ENCODE data around the gene SLC18A2.

The SLC18A2 gene

GRCh38 chr10:117248750-117249465 is 8.0 kb downstream of the SLC18A2 start:
- Histone ChIP-seq H3K9me3 (no peaks in the 10 kb centered on the region), H3K27me3 (peaks cover 0 to 38% of the 10 kb centered on the region in 2 donors), H3K36me3 (no peaks in the 10 kb centered on the region), H3K27ac (no peak overlapping the region), H3K4me1 (no peaks in the 10 kb centered on the region), H3K4me3 (no peak overlapping the region)
- intact Hi-C loops (cut with DNase I; ENCODE audit: low total_unique reads): no loop called here
- no peak for DNase-seq
- no peak for TF ChIP-seq CTCF (IDR thresholded peaks at IDR 0.05)

- H3K36me3 ChIP-seq: no peaks in the 10 kb centered on the region
- peaks cover 0 to 38% of the 10 kb centered on the region in 2 donors for H3K27me3 ChIP-seq
- no peak overlapping the region for H3K27ac ChIP-seq
- intact Hi-C loops (cut with DNase I; ENCODE audit: low total_unique reads): no loop called here
- no peak for DNase-seq
- no peak overlapping the region for H3K4me3 ChIP-seq
- no peaks in the 10 kb centered on the region for H3K4me1 ChIP-seq
- H3K9me3 ChIP-seq: no peaks in the 10 kb centered on the region
- TF ChIP-seq CTCF (IDR thresholded peaks at IDR 0.05): no peak
These were observed 8.7 kb downstream of the SLC18A2 start for GRCh38 chr10:117249493-117250093.

GRCh38 chr10:117250411-117250810 is 9.5 kb downstream of the SLC18A2 start:
- no peak for DNase-seq

GRCh38 chr10:117253908-117254307 is 13.0 kb downstream of the SLC18A2 start:
- Histone ChIP-seq H3K27me3 (peaks cover 0 to 21% of the 10 kb centered on the region in 2 donors), H3K9me3 (no peaks in the 10 kb centered on the region), H3K4me1 (no peaks in the 10 kb centered on the region), H3K4me3 (no peak overlapping the region), H3K27ac (no peak overlapping the region), H3K36me3 (no peaks in the 10 kb centered on the region)
- DNase-seq: no peak
- intact Hi-C loops (cut with DNase I; ENCODE audit: low total_unique reads): no loop called here
- no peak for TF ChIP-seq CTCF (IDR thresholded peaks at IDR 0.05)

More at GRCh38 chr10:117250411-117250810, 9.5 kb downstream of the SLC18A2 start:
- H3K4me1 ChIP-seq: no peaks in the 10 kb centered on the region
- H3K27ac ChIP-seq: no peak overlapping the region
- peaks cover 0 to 34% of the 10 kb centered on the region in 2 donors for H3K27me3 ChIP-seq
- no peak overlapping the region for H3K4me3 ChIP-seq
- intact Hi-C loops (cut with DNase I; ENCODE audit: low total_unique reads): no loop called here
- no peaks in the 10 kb centered on the region for H3K36me3 ChIP-seq
- H3K9me3 ChIP-seq: no peaks in the 10 kb centered on the region
- no peak for TF ChIP-seq CTCF (IDR thresholded peaks at IDR 0.05)

- no peak for TF ChIP-seq CTCF (IDR thresholded peaks at IDR 0.05)
- intact Hi-C loops (cut with DNase I; ENCODE audit: low total_unique reads): no loop called here
- DNase-seq: no peak
- Histone ChIP-seq H3K4me3 (no peak overlapping the region), H3K27me3 (peaks cover 0 to 21% of the 10 kb centered on the region in 2 donors), H3K4me1 (no peaks in the 10 kb centered on the region), H3K9me3 (no peaks in the 10 kb centered on the region), H3K36me3 (no peaks in the 10 kb centered on the region), H3K27ac (no peak overlapping the region)
These were observed 13.4 kb downstream of the SLC18A2 start for GRCh38 chr10:117254338-117254737.

All from tibial artery (tissue), 4 donors.